ENCODE measurements around the gene OTOP3.
"Not testable (repeated sequence)": the region's sequence is repeated elsewhere in the genome, so short reads cannot be mapped to it uniquely, and the experiment has no call there.

Gene OTOP3, protein sequence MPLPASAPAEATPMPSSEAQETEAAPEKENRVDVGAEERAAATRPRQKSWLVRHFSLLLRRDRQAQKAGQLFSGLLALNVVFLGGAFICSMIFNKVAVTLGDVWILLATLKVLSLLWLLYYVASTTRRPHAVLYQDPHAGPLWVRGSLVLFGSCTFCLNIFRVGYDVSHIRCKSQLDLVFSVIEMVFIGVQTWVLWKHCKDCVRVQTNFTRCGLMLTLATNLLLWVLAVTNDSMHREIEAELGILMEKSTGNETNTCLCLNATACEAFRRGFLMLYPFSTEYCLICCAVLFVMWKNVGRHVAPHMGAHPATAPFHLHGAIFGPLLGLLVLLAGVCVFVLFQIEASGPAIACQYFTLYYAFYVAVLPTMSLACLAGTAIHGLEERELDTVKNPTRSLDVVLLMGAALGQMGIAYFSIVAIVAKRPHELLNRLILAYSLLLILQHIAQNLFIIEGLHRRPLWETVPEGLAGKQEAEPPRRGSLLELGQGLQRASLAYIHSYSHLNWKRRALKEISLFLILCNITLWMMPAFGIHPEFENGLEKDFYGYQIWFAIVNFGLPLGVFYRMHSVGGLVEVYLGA

DNA sequence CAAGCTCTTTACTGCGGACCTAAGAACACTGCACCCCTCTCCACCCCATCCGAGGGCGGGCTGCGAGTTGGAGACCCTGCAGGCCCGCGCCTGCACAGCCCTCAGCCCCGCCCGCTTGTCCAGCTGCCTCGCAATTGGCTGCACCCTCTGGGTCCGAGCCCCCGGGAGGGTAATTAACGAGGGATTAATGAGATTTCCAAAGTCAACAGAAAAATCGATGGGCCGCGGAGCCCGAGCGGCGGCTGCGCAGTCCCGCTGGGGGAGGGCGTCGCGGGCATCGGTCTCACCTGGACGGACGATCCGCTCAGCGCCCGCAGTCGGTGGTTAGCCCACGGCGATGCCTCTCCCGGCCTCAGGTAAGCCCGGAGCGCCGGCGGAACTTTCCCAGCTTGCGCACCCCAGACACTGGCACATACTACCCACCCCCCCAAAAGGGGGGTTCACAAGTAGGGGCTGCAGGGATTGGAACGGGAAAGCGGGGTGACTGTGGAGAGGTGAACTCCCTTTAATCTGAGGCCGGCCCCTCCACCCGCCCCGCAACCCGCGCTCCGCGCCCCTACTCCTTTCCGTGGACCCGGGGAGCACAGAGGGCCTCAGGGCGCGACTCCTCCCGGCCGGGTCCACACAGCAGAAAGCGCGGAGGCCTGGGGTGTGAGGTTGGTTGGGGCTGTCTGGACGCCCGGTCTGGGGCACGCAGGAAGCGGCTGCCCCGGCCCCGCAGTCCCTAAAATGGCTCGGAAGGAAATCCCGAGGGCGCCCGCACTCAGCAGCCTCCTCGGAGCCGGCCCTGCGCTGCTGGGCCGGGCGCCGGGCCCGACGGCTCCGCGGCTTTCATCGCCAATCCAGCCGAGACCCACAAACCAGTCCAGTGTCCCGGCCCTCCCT, at the start of gene OTOP3:
Gene OTOP3 (plus strand): TSS at position 314 of the 885 bp plus-strand sequence. CDS start 24 bp downstream, at position 338.
- DNase-seq: no peak

DNA sequence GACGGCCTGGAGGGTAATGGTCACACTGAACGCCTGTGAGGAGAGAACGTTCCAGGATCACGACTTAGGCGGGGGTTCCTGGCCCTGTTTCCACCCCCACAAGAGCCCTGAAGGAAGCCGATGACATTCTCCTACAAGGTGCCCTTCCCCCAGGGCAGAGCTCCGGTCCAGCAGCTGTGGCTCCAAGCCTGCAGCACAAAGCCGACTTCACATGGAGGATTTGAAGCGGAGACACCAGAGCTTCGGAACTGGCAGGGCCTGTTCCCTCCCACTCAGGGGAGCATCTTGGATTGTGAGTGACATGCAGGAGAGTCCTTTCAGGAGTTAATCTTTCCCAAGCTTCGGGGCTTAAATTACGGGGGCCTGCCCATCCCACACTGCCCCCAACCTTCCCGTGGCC, 47.2 kb upstream of the OTOP3 start:
- DNase-seq: no peak

DNA sequence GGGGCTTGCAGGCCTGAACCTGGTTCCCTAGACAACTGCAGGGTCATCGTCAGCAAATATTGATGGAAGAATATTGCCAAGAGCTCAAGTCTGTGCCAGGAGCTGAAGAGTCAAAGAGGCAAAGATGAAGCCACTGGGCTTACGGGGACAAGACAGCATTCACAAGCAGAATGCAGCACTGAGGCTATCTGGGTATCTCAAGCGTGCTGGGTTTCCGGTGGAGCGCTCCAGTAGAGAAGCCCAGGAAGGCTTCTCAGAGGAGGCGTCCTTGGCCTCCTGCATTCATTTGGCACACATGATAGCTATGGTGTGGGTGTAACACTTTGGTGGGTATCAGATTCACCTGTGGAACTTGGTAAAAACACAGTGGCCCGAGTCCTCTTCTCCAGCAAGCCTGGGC, 45.1 kb upstream of the OTOP3 start:
- no peak for DNase-seq

DNA sequence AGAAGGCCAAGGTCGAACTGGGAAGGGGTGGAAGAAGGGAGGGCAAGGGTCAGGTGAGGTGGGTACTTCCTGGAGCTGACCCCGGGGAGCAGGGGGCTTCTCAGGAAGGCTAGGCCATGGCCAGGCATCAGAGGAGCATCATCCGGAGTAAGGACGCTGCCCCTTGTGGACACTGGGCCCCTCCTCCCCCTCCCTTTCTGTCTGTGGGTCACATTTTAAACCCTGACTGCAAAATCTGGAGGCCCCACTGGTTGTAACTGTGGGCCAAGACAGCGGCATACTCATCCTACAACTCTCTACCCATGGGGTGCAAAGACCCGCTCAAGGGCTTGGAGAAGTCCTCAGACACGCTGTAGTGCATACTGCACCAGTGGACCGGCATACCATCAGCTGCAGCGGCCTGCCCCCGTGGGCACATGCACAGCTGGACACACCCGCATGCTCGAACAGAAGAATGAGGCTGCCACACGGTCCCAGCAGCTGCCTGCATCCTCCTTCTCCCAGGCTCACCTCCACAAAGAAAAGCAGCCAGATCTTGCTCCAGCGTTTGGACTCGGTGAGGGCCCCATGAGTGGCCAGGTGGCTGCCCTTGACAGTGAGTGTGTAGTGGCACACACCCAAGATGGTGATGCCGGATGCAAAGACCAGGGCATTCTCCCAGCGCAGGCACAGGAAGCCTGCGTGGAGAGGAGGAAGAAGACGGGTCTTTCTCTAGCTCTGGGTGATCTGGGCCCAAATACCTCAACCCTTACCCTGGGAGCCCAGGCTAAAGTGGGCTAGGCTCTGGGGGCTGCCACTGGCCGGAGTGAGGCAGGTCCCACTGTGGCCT, 43.5 kb upstream of the OTOP3 start:
- no peak for DNase-seq

GRCh38 chr17:74892974-74893911, 42.5 kb upstream of the OTOP3 start, which contains the start of gene FADS6:
Gene FADS6, minus strand, starts transcription at chr17:74893633. Its CDS starts 38 bp downstream, at chr17:74893595.
- DNase-seq: peak; percentile 12

DNA sequence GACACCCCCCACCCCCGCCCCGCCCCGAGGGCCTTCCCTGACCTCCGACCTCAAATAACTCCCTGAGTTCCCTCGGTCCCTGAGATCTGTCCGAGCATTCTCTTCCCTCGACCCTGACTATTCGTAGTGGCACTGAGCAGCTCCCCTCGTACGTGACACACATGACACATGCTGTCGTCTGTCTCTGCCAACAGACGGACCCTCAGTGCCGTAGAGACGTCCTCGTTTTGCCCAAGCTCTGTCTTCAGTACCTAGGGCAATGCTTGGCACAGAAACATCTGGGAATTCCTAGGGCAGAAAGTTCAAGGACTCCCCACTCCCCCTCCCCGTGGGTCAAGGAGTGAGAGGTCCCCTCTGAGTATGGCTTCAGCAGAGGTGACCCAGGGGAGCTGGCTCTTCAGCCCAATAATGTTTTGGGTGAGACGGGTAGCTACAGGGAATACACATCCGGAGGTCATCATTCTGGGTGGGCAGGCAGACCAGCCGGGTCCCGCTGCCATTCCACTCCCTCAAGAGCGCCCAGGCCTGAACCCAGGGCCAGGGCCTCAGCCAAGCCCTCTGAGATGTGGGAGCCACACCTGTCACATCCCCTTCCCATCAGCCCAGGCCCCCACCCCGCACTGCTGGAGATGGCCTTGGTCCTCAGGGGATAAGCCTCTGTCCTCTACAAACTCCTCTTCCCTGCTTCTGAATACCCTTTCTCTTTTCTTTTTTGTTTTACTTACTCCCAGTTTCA, 41.6 kb upstream of the OTOP3 start:
- no peak for DNase-seq

DNA sequence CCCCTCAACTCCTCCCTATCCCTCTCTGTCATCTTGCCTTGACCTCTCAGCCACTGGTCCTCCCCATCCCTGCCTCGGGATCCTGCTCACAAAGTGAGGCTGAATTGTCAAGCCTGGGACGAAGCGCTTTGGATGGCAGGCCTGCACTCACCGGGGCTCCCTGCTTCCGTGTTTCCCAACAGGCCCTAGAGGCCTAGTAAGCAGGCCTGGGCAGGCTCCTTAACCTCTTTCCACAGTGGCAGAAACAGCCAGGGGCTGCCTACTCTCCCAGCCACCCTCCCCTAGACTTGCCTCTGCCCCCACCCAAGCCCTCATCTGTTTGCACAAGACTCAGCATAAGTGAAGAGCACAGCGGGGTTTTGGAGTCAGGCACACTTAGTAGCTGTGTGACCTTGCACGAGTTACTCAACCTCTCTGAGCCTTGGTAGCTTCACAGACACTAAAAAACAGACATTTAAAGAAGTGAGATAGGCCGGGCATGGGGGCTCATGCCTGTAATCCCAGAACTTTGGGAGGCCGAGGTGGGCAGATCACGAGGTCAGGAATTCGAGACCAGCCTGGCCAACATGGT, 37.2 kb upstream of the OTOP3 start:
- DNase-seq: no peak

DNA sequence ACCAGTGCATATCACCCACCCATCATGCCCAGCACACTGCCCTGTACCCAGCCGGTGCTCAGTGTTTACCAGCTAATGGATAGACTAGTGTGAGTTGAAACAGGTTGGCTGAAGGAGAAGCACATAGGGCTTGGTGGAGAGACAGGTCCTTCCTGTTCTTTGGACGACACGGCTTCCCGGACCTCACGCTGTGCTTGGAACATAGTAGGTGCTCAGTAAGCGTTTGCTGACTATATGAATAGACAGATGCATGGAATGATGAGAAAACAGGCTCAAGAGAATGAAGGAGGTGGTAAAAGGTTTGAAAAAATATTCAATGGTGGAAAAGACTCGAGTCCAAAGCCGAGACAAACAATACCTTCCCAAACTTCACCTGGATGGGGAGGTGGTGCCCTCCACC, 35.5 kb upstream of the OTOP3 start:
- DNase-seq: no peak

DNA sequence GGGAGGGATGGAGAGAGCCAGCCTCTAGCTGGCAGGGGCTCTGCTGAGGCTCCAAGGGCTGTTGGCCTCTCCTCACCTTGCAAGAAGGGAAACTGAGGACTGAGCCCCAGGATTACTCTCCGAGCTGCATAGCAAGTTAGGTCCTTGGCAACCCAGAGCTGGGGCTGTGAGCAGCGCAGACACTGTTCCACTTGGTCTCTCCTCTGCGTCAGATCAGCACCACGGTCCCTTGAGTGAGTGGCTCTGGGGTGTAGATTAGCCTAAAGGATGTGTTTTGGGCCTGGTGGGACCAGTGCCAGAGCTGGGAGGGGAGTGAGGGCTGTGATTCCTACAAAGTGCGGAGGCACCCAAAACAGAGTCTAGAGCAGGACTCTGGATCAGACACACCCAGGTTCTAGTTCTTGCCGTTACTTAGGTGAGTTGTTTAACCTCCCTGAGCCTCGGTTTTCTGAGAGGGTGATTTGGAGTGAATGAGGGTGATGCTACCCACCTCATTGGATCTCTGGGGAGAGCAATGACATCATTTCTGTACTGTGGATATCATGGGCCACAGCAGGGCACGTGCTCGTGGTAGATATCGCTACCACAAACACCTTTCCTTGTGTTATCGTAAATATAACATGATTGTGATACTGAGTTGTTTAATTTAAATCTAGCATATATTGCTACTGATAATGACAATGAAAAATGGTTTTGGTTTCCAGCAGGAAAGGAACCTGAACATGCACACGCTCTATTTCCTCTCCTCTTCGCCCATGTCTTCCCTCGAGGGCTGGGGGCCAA, 34.2 kb upstream of the OTOP3 start:
- no peak for DNase-seq

DNA sequence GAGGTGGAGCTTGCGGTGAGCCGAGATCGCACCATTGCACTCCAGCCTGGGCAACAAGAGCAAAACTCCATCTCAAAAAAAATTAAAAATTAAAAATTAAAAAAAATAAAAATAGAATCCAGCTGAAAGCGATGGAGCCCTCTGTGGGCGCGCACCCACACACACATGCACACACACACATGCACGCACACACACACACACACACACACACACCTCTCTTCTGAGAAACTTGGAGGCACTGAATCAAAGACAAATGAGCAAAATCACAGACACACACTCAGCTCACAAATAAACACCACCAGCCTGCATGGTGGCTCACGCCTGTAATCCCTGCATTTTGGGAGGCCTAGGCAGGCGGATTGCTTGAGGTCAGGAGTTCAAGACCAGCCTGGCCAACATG, 32.7 kb upstream of the OTOP3 start:
- DNase-seq: no peak

DNA sequence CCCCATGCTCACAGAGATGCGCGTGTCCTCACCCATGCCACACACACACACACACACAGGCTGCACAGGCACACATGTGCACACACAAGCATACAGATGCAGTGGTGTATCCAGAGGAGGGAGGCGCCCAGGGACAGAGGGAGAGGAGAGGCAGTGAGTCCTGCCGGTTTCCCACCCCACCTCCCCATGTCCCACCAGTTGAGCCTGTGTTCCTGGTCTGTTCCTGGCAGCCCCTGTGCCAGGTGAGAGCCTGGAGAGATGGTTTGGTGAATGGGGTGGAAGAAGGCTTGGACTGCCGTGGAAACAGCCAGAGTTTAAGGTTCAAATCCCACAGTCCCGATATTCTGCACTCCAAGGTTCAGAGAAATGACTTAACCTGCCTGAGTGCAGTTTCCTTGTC, 32.0 kb upstream of the OTOP3 start:
- no peak for DNase-seq

DNA sequence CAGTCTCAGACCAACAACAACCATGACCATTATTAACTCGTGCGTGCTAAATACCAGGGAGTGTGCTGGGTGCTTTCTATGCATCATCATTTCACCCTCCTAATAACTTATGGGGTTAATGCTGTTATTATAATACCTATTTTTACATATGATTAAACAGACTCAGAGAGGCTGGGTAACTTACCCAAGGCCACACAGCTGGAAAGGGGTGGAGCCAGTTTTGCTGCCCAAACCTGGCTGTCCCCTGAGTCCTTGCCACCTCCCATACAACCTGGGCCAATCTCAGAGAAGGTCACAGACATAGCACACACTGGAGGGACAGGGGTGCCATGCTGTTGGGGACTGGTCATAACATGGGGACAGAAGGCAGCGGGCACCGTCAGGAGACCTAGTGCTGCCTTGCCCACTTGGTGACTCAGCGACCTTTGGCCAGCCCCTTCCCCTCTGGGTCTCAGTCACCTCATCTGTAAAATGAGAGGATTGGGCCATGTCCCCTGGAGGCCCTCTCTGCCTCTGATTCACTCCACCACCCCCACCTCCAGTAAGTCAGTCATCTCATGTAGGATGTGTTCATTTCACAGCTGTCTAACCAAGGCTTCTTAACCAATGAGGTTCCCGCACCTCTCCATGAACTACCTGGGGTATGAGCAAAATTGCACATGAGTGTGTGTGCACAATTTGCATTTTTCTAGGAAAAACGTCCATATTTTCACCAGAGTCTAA, 30.9 kb upstream of the OTOP3 start:
- DNase-seq: no peak

DNA sequence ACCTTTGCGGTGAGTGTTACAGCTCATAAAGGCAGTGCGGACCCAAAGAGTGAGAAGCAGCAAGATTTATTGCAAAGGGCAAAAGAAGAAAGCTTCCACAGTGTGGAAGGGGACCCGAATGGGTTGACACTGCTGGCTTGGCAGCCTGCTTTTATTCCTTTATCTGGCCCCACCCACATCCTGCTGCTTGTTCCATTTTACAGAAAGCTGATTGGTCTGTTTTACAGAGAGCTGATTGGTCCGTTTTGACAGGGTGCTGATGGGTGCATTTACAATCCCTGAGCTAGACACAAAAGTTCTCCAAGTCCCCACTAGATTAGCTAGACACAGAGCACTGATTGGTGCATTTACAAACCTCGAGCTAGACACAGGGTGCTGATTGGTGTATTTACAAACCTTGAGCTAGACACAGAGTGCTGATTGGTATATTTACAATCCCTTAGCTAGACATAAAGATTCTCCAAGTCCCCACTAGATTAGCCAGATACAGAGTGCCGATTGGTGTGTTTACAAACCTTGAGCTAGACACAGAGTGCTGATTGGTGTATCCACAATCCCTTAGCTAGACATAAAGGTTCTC, 29.4 kb upstream of the OTOP3 start:
- not testable (repeated sequence) for DNase-seq

- no peak for DNase-seq
These were observed 28.7 kb upstream of the OTOP3 start for GRCh38 chr17:74907012-74907411.

- not testable (repeated sequence) for DNase-seq
These were observed 26.6 kb upstream of the OTOP3 start for GRCh38 chr17:74909097-74909496.

- DNase-seq: not testable (repeated sequence)
These were observed 24.3 kb upstream of the OTOP3 start for GRCh38 chr17:74911423-74911822.

- no peak for DNase-seq
These were observed 19.4 kb upstream of the OTOP3 start for GRCh38 chr17:74916136-74916850.

GRCh38 chr17:74916851-74917199, 18.9 kb upstream of the OTOP3 start:
- no peak for DNase-seq

Measured in CD4-positive, alpha-beta T cell treated with Interleukin-6 for 4 hours (primary cell).